NCI-H748 (cell line): ENCODE results near the gene RNF220.

Experiments
- DNase-seq: peaks from one replicate; lab custom pipeline; 2025; ENCODE audit not compliant: unreplicated experiment; lab: John Stamatoyannopoulos, UW

Gene RNF220

GRCh38 chr1:44519035-44519676 lies 114.1 kb downstream of the RNF220 start:
- DNase-seq = no peak

GRCh38 chr1:44521378-44522080 lies 116.5 kb downstream of the RNF220 start:
- no peak for DNase-seq

- peak; percentile 46 for DNase-seq
Measured at GRCh38 chr1:44523593-44524591, 118.8 kb downstream of the RNF220 start.

GRCh38 chr1:44524655-44525500 lies 119.8 kb downstream of the RNF220 start:
- DNase-seq = no peak

GRCh38 chr1:44526295-44527073 lies 121.4 kb downstream of the RNF220 start:
- no peak for DNase-seq

- DNase-seq = no peak
Measured at GRCh38 chr1:44531785-44532566, 126.9 kb downstream of the RNF220 start.

- DNase-seq = no peak
Measured at GRCh38 chr1:44532567-44532944, 127.5 kb downstream of the RNF220 start.

- no peak for DNase-seq
Measured at GRCh38 chr1:44534771-44535170, 129.7 kb downstream of the RNF220 start.

GRCh38 chr1:44536357-44537209 lies 131.5 kb downstream of the RNF220 start:
- DNase-seq = no peak

- DNase-seq = no peak
Measured at GRCh38 chr1:44537538-44537937, 132.5 kb downstream of the RNF220 start.

GRCh38 chr1:44537956-44538355 lies 132.9 kb downstream of the RNF220 start:
- DNase-seq = no peak

GRCh38 chr1:44539991-44540730 lies 135.1 kb downstream of the RNF220 start:
- no peak for DNase-seq

GRCh38 chr1:44542420-44543063 lies 137.5 kb downstream of the RNF220 start:
- no peak for DNase-seq

- DNase-seq = peak; percentile 96
Measured at GRCh38 chr1:44543064-44543744, 138.1 kb downstream of the RNF220 start.

GRCh38 chr1:44543786-44544185 lies 138.7 kb downstream of the RNF220 start:
- DNase-seq = no peak

- DNase-seq = no peak
Measured at GRCh38 chr1:44544960-44545359, 139.9 kb downstream of the RNF220 start.
